GM12873 (cell line): ENCODE data around the gene GNA14.

Experiments used
- CTCF ChIP-seq: IDR thresholded peaks from 2 replicates; pipeline ENCODE4 v1.5.1; 2012; ENCODE audit warnings: low read depth, mild to moderate bottlenecking, moderate library complexity, low read length, control low read depth; ENCODE audit not compliant: insufficient read depth; ENCODE audit errors: missing control alignments

GNA14 gene

GRCh38 chr9:77614645-77615044, 33.5 kb downstream of the GNA14 start:
- TF ChIP-seq CTCF: no peak

- no peak for TF ChIP-seq CTCF
Observed at GRCh38 chr9:77606526-77606925, 41.6 kb downstream of the GNA14 start.

- TF ChIP-seq CTCF: no peak
Observed at GRCh38 chr9:77605449-77606220, 42.5 kb downstream of the GNA14 start.

GRCh38 chr9:77604316-77604715, 43.8 kb downstream of the GNA14 start:
- TF ChIP-seq CTCF: no peak

GRCh38 chr9:77602852-77603251, 45.3 kb downstream of the GNA14 start:
- no peak for TF ChIP-seq CTCF

GRCh38 chr9:77601476-77602099, 46.5 kb downstream of the GNA14 start:
- no peak for TF ChIP-seq CTCF

- no peak for TF ChIP-seq CTCF
Observed at GRCh38 chr9:77600810-77601209, 47.3 kb downstream of the GNA14 start.
